GM21786 (cell line): ENCODE measurements around the gene C2CD2.
"Not testable (repeated sequence)": the region's sequence is repeated elsewhere in the genome, so short reads cannot be mapped to it uniquely, and the experiment has no call there.

ENCODE experiments used
- ATAC-seq: cut with Tn5 transposase; IDR thresholded peaks from one replicate; pipeline ENCODE4 v1.9.1; 2021; ENCODE audit not compliant: unreplicated experiment

C2CD2 gene

GRCh38 chr21:41953831-41954653, at the start of gene C2CD2:
C2CD2 (minus strand) TSS chr21:41954018; CDS start chr21:41953648, 370 bp downstream.
- no peak for ATAC-seq

DNA sequence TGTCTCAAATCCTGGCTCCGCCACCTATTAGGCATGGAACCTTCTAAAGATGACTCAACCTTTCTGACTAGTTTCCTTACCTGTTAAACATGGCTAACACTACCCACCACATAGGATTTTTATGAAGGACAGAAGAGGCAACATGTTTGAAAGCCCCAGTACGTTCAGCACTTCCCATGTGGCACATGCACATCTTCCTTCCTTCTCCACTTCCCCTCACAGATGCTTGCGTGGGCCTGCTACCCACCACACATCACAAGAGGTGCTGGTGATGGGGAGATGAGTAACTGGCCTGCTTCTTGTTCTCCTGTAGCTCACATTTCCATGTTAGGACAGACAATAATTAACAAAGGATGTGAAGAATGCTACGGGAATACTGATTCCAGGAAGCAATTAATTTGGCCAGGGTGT, 49.2 kb upstream of the C2CD2 start:
- ATAC-seq: no peak

- ATAC-seq: peak; percentile 89
These were observed 48.7 kb upstream of the C2CD2 start for GRCh38 chr21:42002421-42002958.

- no peak for ATAC-seq
These were observed 48.0 kb upstream of the C2CD2 start for GRCh38 chr21:42001781-42002180.

GRCh38 chr21:42000908-42001307, 47.1 kb upstream of the C2CD2 start:
- no peak for ATAC-seq

GRCh38 chr21:41997657-41998056, 43.8 kb upstream of the C2CD2 start:
- ATAC-seq: no peak

DNA sequence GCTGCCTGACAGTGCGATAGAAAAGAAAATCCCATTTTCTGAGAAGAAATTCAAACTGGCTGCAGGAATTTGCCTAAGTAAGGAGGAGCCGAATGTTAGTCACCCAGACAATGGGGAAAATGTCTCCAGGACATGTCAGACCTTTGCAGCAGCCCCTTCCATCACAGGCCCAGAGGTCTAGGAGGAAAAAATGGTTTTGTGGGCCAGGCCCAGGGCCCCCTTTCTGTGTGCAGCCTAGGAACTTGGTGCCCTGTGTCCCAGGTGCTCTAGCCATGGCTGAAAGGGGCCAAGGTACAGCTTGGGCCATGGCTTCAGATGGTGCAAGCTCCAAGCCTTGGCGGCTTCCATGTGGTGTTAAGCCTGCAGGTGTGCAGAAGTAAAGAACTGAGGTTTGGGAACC, 41.8 kb upstream of the C2CD2 start:
- ATAC-seq: no peak

DNA sequence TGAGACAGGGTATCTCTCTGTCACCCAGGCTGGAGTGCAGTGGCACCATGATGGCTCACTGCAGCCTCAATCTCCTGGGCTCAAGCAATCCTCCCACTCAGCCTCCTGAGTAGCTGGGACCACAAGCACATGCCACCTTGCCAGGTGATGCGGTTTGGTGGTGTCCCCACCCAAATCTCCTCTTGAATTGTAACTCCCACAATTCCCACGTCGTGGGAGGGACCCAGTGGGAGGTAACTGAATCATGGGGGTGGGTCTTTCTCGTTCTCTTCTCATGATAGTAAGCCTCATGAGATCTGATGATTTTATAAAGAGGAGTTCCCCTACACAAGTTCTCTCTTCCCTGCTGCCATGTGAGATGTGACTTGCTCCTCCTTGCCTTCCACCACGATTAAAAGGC, 40.8 kb upstream of the C2CD2 start:
- ATAC-seq: not testable (repeated sequence)

- no peak for ATAC-seq
These were observed 39.9 kb upstream of the C2CD2 start for GRCh38 chr21:41993744-41994143.

DNA sequence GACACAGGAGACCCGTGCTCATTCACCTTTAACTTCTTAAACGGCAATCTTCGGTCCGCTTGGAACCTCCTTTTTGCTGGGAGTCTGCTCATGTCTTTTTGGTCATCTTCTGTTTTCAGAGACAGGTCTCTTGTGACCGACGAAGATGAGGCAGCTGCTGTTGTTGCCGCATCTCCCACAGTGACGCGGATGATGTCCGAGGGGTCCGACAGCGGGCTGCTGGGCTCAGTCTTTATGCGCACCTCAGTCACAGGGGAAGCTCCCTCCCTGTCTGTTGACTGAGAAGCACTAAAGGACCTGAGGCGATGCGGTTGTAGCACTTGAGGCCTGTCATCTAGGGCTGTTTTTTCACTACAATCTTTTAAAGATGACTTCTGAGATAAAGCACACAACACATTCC, 38.8 kb upstream of the C2CD2 start:
- ATAC-seq: no peak

GRCh38 chr21:41991659-41992058, 37.8 kb upstream of the C2CD2 start:
- ATAC-seq: no peak

DNA sequence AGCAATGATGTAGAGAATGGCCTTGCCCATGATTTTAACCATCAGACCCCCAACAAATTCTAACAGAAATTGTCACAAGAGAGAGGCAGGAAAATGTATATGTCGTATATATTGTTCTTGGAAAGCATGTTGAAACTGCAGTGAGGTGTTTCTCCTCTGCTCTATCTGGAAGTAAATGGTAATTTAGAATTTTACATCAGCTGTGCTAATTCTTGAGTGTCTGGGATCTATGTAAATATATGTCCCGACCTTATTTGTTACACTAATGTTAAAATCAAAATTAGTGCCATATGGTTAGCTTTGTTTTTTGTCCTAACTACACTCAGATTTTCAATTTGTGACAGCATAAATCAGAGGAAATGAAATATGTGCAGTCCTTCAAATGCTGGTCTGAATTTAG, 35.9 kb upstream of the C2CD2 start:
- ATAC-seq: no peak

DNA sequence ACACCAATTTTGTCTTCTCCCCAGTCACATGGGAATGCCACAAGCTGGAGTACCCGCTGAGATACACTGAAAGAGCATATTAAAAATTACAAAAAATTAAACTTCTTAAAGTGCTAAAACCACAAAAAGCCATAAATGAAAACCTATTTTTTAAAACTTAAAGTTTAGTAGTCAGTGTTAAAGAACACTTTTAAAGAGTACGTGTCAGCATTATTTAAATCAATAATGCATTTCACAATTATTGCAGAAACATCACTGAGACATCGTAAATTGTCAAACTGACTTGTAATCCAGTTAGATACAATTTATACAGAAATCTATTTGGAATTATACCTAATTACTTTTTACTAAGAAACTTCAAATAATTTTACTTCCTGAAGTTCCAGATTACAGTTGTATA, 33.5 kb upstream of the C2CD2 start:
- ATAC-seq: no peak

- no peak for ATAC-seq
These were observed 32.0 kb upstream of the C2CD2 start for GRCh38 chr21:41985662-41986416.

DNA sequence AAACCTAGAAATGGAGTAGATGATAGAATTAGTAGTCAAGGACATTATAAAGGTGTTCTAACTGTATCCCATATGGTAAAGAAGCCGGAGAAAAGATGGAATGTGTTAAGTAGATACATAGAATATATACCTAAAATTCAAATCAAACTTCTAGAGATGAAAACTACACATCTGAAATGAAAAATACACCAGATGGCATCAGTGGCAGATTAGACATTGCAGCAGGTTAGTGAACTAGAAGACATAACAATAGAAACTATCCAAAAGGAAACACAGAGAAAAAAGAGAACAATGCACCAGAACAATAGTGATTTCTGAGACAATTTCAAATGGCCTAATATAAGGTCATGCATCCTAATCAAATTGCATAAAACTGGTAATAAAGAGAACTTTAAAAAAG, 29.4 kb upstream of the C2CD2 start:
- ATAC-seq: no peak

DNA sequence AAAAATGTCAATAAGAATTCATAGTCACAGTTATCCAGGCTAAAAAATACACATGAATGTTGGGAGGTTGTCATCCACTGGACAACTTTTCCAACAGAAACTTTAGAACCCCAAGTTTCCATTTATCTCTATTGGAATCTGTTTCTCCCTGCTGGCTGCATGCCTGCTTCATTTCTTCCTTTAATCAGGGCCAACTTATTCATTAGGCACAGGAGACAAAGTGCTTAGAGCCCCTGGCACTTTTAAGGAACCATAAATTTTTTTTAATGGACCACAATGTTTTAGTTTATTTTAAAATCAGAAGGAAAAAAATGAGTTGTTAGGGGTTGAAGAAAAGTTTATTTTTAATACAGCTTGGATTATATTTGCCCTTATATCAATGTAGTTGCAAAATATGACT, 26.7 kb upstream of the C2CD2 start:
- no peak for ATAC-seq

- no peak for ATAC-seq
These were observed 26.0 kb upstream of the C2CD2 start for GRCh38 chr21:41979751-41980369.

DNA sequence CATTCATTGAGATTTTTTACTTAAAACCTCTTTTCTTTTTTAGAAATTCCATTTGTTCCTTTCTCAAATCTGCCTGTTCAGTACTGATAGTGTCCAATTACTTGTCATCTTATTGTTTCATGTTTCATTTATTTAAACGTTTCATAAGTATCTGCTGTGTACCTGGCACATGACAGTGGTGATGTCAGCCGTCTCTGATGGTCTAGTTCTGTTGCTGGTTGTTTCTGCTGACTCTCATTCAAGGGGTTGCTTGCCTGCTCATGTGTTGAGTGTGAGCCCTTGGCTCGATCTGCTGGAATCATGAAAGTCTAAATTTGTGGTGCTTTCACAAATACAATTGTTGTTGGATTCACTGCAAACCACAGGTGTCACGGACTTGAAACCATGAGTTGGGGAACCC, 25.5 kb upstream of the C2CD2 start:
- no peak for ATAC-seq

DNA sequence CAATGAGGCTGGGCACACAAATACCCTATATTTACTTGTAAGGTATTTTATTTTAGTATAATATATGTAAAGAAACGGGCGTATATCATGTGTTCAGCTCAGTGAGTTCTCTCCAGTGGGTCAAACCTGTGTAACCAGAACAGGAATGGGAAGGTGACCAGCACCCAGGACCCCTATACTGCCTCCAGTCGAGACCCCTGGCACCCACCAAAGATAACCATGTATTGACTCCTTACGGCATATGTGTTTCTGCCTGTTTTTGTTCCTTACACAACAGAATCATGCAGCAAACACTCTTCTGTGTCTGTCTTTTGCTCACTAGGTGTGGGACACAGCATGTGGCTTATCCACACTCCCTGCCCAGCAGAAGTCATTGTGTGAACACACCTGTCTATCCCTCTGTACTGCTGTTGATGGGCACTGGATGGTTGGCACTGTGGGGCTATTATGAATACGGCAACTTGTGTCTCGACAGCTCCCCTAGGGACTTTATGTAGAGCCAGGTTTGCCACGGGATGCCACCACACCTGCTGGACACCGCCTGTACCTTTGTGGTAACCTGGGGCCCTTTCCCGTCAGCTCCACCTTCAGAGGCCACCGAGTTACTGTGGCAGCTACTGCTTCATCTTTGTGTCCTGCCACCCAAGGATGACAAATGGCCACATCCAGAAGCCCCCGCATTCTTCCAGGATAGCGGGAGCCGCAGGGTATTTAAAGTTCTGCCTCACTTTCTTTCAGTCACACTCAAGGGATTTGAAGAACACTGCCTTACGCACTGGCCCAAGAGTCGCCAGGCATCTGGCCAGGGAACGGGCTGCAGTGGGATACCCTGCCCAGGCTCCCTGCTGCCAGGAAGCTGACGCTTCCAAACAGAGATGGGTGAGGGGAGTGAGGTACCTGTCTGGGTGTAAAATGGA, 23.5 kb upstream of the C2CD2 start:
- no peak for ATAC-seq

- ATAC-seq: no peak
These were observed 22.8 kb upstream of the C2CD2 start for GRCh38 chr21:41976611-41977010.
